G401 (cell line): ENCODE results near the gene SLC25A42. TPM values are rescaled to one million over a fixed set of nuclear protein-coding genes. Genes with fewer than 3 reads are reported as not detected.
"Not testable (repeated sequence)": the region's sequence is repeated elsewhere in the genome, so short reads cannot be mapped to it uniquely, and the experiment has no call there.

Experiments used
- DNase-seq: peaks from one replicate; pipeline ENCODE4 v3.0.0-alpha.2; 2015; ENCODE audit warnings: low spot score
- in situ Hi-C: cut with HindIII; loops from 2 replicates; pipeline ENCODE4 v1.10.0; 2016; ENCODE audit warnings: low sequenced_read_pairs, mixed read lengths
- total RNA-seq: library from RNA; depleted of rRNA; stranded (reverse); fragments of >200 nt; shearing (Covaris generic); gene quantifications from 2 replicates; pipeline ENCODE4 v1.2.3, GENCODE V29; 2014

The SLC25A42 gene
- total RNA-seq, 1 experiment from 2014 or later = 3.0 TPM

GRCh38 chr19:19119325-19120237 lies 55.8 kb downstream of the SLC25A42 start:
- no peak for DNase-seq
- in situ Hi-C loops = no loop called here

- no peak for DNase-seq
Measured at GRCh38 chr19:19120308-19121231, 56.8 kb downstream of the SLC25A42 start.

GRCh38 chr19:19121371-19121770 lies 57.6 kb downstream of the SLC25A42 start:
- no peak for DNase-seq
- in situ Hi-C loops = no loop called here

More at GRCh38 chr19:19120308-19121231, 56.8 kb downstream of the SLC25A42 start:
- in situ Hi-C loops = no loop called here

GRCh38 chr19:19122902-19123301 lies 59.1 kb downstream of the SLC25A42 start:
- in situ Hi-C loops = no loop called here
- DNase-seq = no peak

GRCh38 chr19:19123386-19123785 lies 59.6 kb downstream of the SLC25A42 start:
- in situ Hi-C loops = no loop called here
- DNase-seq = no peak

GRCh38 chr19:19126102-19126501 lies 62.3 kb downstream of the SLC25A42 start:
- in situ Hi-C loops = no loop called here
- no peak for DNase-seq

- in situ Hi-C loops = no loop called here
- DNase-seq = no peak
Measured at GRCh38 chr19:19131989-19132388, 68.2 kb downstream of the SLC25A42 start.

- no peak for DNase-seq
- in situ Hi-C loops = no loop called here
Measured at GRCh38 chr19:19132912-19133311, 69.1 kb downstream of the SLC25A42 start.

- in situ Hi-C loops = no loop called here
- no peak for DNase-seq
Measured at GRCh38 chr19:19133985-19134384, 70.2 kb downstream of the SLC25A42 start.

GRCh38 chr19:19134687-19135158 lies 70.9 kb downstream of the SLC25A42 start:
- DNase-seq = no peak

GRCh38 chr19:19135713-19136112 lies 71.9 kb downstream of the SLC25A42 start:
- in situ Hi-C loops, DNase-seq: not testable (repeated sequence)

More at GRCh38 chr19:19134687-19135158, 70.9 kb downstream of the SLC25A42 start:
- in situ Hi-C loops = no loop called here

- DNase-seq = no peak
- in situ Hi-C loops = no loop called here
Measured at GRCh38 chr19:19137556-19138108, 73.8 kb downstream of the SLC25A42 start.

- peak; percentile 97 for DNase-seq
- in situ Hi-C loops = no loop called here
Measured at GRCh38 chr19:19138109-19138981, 74.6 kb downstream of the SLC25A42 start, which contains the start of gene TMEM161A. Gene TMEM161A (minus strand): TSS chr19:19138478. CDS start chr19:19138428, 50 bp downstream.

- DNase-seq = no peak
- in situ Hi-C loops = loop anchor here (10.0 kb wide), 1 partner anchor 85 kb away; no protein-coding TSS in a partner anchor
Measured at GRCh38 chr19:19139876-19140229, 76.1 kb downstream of the SLC25A42 start.

- DNase-seq = no peak
- in situ Hi-C loops = loop anchor here (10.0 kb wide), 1 partner anchor 86 kb away; no protein-coding TSS in a partner anchor
Measured at GRCh38 chr19:19140476-19140875, 76.7 kb downstream of the SLC25A42 start.

GRCh38 chr19:19142347-19142746 lies 78.6 kb downstream of the SLC25A42 start:
- in situ Hi-C loops = loop anchor here (10.0 kb wide), 1 partner anchor 88 kb away; no protein-coding TSS in a partner anchor

GRCh38 chr19:19145281-19145680 lies 81.5 kb downstream of the SLC25A42 start:
- in situ Hi-C loops = loop anchor here (10.0 kb wide), 1 partner anchor 90 kb away; no protein-coding TSS in a partner anchor
- DNase-seq = no peak

More at GRCh38 chr19:19142347-19142746, 78.6 kb downstream of the SLC25A42 start:
- DNase-seq = no peak
